ENCODE results near the gene OLIG2.

OLIG2 gene

DNA sequence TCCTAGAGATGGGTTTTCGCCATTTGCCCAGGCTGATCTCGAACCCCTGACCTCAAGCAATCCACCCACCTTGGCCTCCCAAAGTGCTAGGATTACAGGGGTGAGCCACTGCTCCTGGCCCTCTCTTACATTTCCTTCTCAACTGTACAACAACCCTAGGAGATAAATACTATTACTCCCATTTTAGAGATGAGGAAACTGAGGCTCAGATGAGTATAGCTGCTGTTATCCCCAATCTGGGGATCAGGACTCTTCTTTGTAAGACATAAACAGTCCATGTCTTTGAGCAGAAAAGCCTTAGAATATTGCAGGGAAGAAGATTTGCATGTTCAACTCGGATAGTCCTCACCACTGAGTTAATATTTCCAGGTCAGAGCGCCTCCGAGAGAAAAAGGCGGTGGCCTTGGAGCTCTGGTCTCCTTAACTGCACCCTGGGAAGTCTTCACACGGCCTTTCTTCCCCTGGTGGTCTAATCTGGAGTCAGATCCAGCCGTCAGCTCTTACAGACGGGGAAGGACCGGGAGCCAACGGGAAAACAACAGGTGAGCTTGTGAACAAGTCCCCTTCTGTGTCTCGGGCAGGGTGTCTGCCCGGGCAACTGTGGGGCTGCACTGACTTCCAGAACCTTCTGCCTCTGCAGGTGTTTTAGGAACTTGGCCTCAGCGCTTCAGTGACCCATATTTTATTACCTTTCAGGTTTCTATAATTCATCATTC lies 38.3 kb downstream of the OLIG2 start:
- DNase-seq: peak in 8 of 56 donors; percentile 30 to 59 (median 43)

DNA sequence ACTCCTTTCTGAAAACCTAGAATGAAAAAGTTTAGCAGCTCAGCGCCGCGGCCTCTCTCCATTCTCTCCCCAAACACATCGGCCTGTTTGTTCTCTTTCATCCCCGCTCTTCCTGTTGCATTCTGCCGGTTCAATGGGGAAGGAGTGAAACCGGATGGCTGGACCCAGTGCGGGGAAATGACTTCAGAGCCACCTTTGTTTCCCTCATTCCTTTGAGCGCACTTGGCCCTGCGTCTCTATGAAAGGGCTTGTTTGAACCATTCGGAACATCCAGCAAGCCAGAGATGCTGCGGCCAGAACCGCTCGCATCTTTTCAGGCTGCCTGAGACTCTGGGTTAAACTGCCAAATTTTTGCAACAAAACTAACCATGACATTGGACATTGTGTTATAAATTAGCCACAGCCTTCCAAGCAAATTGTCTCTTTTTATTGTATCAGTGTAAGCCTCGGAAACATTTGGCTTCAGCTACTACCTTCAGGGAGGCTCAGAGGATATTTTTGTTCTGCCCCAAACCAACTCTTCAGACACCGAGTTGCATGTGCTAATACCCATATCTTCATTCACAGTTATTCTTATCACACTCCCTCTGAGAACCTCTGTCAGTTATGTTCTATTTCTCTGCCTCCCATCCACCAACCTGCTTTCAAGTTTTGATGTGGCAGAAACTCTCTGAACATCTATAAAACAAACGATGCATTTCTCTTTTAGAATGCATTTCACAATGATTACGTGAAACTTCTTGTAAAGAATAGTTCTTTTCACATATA lies 39.1 kb downstream of the OLIG2 start:
- DNase-seq: peak in 41 of 56 donors; percentile 22 to 76 (median 47)

DNA sequence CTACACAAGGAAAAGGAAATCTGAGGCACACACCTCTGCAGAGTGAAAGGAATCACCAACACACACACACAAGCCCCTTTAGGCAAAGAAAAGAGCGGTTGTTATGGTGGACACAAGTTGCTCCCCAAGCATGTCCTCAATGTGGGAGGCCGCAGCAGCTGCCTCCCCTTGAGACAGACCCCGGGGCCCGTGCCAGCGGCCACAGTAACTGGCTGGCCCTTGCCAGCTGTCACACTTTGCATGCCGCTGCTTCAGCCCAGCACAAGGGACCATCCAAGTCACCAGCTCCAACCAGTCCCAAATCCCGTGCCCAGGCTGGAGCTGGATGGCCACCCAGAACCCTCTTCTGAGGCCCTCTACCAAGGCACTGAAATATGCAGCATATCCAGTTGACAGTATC lies 41.3 kb downstream of the OLIG2 start:
- DNase-seq: peak in 5 of 56 donors; percentile 14 to 32 (median 20)

DNA sequence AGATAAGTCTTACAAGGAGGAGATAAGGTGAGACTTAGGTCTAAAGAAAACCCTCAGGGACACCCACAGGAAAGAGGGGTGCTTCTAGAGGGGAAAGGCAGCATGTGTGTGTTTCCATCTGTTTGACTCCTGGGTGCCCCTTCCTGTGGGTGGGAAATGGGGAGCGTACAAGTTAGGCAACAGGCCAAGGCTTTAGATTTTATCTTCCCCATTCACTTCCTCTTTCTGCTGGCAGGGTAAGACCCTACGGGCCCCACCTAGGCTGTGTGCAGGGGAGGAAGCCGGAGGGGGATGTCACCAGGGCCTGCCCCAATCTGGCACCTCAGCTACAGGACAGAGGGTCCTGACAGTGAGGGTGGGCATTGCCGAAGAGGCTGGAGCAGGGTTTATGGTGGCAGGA lies 41.7 kb downstream of the OLIG2 start:
- no peak for DNase-seq

DNA sequence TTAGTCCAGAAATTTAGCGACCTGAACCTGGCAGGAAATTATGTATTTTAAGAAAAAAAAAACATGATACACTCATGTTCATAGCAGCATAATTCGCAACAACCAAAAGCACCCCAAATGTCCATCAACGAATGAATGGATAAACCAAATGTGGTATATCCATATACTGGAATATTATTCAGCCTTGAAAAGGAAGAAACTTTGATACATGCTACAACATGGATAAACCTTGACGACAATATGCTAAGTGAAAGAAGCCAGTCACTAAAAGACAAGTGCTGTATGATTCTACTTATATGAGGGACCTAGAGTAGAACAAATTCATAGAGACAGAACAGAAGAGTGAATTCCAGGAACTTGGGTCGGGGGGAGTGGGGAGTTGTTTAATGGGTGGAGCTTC lies 43.5 kb downstream of the OLIG2 start:
- DNase-seq: no peak

DNA sequence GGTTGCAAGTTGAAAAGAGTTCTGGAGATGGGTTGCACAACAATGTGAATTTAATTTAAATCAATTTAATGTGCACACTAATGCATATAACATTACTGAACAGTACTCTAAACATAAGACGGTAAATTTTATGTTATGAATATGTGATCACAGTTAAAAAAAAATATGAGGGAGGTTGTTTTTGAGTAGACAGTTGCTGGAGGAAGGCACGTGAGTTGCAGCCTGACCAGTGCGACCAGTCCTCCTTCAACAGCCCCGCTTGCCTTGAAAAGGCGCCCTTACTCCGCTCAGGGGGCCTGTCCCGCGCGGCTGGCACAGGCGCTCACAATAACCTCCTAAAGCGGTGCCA lies 43.9 kb downstream of the OLIG2 start:
- no peak for DNase-seq

DNA sequence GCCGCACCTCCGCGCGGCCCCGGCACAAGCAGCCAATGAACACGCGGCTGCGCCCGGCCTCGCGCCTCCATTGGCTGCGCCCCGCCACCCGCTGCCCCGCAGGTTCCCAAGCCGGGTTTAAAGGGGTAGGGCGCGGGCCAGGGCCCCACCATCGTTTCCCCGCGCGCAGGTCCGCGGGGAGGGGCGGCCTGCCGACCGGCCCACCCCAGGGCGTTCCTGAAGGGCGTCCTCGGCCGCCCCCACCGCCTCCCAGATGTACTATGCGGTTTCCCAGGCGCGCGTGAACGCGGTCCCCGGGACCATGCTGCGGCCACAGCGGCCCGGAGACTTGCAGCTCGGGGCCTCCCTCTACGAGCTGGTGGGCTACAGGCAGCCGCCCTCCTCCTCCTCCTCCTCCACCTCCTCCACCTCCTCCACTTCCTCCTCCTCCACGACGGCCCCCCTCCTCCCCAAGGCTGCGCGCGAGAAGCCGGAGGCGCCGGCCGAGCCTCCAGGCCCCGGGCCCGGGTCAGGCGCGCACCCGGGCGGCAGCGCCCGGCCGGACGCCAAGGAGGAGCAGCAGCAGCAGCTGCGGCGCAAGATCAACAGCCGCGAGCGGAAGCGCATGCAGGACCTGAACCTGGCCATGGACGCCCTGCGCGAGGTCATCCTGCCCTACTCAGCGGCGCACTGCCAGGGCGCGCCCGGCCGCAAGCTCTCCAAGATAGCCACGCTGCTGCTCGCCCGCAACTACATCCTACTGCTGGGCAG lies 44.4 kb downstream of the OLIG2 start, which contains the start of gene OLIG1:
TSS of gene OLIG1 (plus strand) at position 148 of the 750 bp plus-strand sequence. CDS start at position 254, 106 bp downstream.
- DNase-seq: peak in 54 of 56 donors; percentile 10 to 88 (median 64)

DNA sequence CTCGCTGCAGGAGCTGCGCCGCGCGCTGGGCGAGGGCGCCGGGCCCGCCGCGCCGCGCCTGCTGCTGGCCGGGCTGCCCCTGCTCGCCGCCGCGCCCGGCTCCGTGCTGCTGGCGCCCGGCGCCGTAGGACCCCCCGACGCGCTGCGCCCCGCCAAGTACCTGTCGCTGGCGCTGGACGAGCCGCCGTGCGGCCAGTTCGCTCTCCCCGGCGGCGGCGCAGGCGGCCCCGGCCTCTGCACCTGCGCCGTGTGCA lies 44.9 kb downstream of the OLIG2 start:
- DNase-seq: no peak

DNA sequence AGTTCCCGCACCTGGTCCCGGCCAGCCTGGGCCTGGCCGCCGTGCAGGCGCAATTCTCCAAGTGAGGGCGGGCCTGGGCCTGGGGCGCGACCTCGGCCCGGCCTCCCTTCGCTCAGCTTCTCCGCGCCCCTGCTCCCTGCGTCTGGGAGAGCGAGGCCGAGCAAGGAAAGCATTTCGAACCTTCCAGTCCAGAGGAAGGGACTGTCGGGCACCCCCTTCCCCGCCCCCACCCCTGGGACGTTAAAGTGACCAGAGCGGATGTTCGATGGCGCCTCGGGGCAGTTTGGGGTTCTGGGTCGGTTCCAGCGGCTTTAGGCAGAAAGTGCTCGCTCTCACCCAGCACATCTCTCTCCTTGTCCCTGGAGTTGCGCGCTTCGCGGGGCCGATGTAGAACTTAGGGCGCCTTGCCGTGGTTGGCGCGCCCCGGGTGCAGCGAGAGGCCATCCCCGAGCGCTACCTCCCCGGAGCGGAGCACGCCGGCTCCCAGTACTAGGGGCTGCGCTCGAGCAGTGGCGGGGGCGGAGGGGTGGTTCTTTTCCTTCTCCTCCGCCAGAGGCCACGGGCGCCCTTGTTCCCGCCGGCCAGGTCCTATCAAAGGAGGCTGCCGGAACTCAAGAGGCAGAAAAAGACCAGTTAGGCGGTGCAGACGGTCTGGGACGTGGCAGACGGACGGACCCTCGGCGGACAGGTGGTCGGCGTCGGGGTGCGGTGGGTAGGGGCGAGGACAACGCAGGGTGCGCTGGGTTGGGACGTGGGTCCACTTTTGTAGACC lies 45.4 kb downstream of the OLIG2 start:
- DNase-seq: peak in 14 of 56 donors; percentile 13 to 49 (median 27)

DNA sequence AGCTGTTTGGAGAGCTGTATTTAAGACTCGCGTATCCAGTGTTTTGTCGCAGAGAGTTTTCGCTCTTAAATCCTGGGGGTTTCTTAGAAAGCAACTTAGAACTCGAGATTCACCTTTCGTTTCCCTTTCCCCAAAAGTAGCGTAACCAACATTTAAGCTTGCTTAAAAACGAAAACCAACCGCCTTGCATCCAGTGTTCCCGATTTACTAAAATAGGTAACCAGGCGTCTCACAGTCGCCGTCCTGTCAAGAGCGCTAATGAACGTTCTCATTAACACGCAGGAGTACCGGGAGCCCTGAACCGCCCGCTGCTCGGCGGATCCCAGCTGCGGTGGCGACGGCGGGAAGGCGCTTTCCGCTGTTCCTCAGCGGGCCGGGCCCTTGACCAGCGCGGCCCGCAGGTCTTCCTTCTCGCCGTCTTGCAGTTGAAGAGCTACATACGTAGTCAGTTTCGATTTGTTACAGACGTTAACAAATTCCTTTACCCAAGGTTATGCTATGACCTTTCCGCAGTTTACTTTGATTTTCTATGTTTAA lies 46.1 kb downstream of the OLIG2 start:
- DNase-seq: peak in 3 of 56 donors; percentile 5 to 36 (median 10)

DNA sequence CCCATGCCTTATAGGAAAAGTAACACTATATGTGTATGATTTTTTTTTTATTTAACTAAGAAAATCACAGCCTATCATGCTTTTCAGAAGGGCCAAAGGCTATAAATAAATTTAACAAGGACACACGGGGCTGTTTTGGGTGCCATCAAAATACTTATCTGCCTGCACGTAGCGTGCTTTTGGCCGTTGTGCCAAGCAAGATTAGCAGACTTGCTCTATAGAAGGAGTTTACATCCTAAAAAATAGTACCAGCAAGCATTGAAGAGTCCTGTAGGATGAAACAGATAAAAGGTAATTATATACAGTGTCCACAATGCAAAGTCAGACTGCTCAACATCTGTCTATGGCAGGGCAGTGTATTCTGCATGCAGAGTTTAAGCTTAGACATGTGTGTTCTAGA lies 47.9 kb downstream of the OLIG2 start:
- DNase-seq: no peak

DNA sequence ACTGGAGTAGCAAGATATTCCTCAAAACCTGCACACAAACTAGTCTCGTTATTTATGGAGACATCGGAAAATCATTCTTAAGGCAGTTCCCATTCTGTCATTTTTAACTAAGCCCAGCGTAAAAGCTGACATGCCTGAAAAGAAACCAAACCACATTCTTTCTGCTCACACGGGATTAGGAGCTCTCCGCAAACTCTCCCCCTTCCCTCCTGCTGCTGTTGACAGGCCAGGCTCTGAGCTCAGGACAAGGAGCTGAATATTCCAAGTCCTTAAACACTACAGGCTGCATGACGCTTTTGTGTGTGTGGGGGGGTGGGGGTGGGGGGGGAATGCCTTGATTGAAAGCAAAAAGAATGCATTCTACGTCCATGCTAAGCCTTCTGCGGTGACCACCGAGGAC lies 49.4 kb downstream of the OLIG2 start:
- peak in 6 of 56 donors; percentile 9 to 35 (median 25) for DNase-seq

DNA sequence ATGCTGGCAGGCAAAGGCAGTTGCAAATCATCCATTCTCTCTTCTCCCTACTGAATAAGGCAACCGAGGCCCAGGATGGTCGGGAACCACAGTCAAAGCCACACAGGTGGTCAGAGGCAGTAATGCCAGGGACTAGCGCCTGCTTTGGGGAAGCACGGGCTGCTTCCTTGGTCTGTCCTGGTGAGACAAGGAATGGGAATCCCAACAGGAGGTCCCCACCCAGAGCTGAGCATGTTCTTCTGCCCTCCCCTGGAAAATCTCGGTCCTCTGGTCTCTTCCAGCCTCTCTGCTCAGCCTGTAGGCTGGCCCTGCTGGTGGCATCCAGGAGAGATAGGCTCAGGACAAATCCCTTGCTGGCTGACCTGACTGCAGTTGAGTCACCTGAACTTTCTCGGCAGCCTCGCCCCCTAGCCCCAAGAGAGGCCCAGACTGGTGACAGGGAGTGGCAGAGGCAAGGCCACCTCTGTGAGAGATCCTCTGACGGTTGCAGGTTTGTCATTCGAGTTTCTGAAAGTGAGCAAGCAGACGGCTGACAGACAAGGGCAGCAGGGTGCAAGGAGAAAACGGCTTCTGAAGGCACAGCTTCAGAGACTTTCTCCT lies 50.0 kb downstream of the OLIG2 start:
- DNase-seq: peak in 1 of 56 donors; percentile 8

DNA sequence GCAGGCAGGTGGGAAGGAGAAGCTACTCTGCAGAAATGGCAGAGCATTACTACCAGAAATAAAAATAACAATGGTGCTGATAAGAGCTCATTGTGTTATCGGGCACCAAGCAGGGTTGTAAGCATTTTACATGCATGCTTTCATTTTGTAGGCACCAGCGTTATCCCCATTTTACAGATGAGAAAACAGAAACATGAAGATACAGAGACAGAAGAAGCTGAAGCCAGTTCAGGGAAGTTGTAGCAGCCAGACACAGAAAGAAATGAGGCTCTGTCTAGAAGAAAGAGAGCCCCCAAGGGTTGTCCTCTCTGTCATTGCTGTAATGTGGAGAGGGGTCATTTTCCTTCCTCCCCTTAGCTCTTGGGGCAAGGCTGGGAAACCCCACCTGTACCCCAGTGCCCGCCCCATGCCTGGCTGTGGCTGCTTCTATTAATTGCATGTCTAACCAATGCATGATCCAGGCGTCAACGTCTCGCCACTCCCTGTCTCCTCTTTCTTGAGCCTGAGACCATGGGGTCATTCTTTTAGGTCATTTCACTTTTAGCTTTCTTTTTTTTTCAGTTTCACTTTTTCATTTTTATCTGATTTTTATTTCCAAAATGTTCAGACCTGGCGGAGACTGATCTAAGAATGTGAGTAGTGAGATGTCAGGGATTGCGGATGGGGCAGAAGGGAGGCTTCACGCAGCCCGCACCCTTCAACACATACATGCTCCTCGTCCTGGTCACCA lies 51.0 kb downstream of the OLIG2 start:
- no peak for DNase-seq
